WTC11 (cell line): Measurements from ENCODE around the gene HSPB6.

Experiments used
- ATF3 ChIP-seq: sonication (generic); formaldehyde crosslinking; conservative IDR thresholded peaks from 2 replicates; pipeline ENCODE4 v1.8.1; 2022; ENCODE audit warnings: mild to moderate bottlenecking, missing genetic modification reagents
- CBFB ChIP-seq: sonication (generic); formaldehyde crosslinking; IDR thresholded peaks from 2 replicates; pipeline ENCODE4 v1.8.1; 2022; ENCODE audit warnings: mild to moderate bottlenecking, low read depth, missing genetic modification reagents
- JUN ChIP-seq: sonication (generic); formaldehyde crosslinking; IDR thresholded peaks from 2 replicates; pipeline ENCODE4 v1.8.0; 2023; ENCODE audit warnings: mild to moderate bottlenecking, missing genetic modification reagents
- PREB ChIP-seq: sonication (generic); formaldehyde crosslinking; IDR thresholded peaks from 2 replicates; pipeline ENCODE4 v1.8.1; 2022; ENCODE audit warnings: mild to moderate bottlenecking, missing genetic modification reagents, moderate library complexity, borderline replicate concordance
- RELA ChIP-seq: sonication (generic); formaldehyde crosslinking; IDR thresholded peaks from 2 replicates; pipeline ENCODE4 v1.8.1; 2022; ENCODE audit warnings: missing genetic modification reagents, mild to moderate bottlenecking, borderline replicate concordance
- SMAD3 ChIP-seq: sonication (generic); formaldehyde crosslinking; IDR thresholded peaks from 2 replicates; pipeline ENCODE4 v1.8.0; 2022; ENCODE audit warnings: missing genetic modification reagents, mild to moderate bottlenecking, borderline replicate concordance
- ZNF232 ChIP-seq: sonication (generic); formaldehyde crosslinking; IDR thresholded peaks from 2 replicates; pipeline ENCODE4 v1.8.0; 2022; ENCODE audit warnings: mild to moderate bottlenecking, missing genetic modification reagents
- TF ChIP-seq, protein P1 (sequence below): fragments of 200-600 bp; IDR thresholded peaks from 2 replicates; pipeline ENCODE4 v1.8.0; 2022; ENCODE audit warnings: antibody characterized with exemption

DNA sequence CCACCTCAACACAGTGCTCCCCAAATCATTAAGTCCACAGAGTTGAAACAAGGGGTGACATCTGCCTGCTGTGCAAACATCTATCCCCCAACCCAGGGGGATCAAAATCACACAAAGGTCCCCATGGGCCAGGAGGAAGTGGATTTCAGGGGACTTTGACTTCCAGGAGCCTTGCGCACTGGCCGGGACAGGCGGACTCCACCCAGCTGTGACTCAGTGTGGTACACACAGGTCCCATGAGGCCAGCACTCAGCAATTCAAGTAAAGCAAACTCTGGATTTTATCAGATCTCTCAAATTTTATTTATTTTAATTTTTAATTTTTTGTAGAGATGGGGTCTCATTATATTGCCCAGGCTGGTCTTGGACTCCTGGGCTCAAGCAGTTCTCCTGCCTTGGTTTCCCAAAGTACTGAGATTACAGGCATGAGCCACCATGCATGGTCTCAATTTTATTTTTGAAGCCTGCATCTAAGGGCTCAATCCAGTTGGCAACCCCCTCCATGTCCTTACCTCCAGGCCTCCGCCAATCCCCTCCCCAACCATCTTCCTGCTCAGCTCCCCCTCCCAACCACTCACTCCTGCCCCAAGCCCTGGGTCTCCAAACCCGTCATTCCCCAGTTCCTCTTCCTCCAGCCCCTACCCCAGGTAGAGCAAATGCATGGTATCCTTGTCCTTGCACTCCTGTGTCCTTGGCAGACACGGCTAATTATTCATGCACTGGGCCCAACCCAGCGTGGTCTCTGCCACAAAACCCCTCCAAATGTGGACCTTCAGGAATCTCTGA lies 36.7 kb upstream of the HSPB6 start:
- TF ChIP-seq ATF3 (CRISPR knock-in tag): no peak
- no peak for TF ChIP-seq ZNF232
- TF ChIP-seq, protein P1, sequence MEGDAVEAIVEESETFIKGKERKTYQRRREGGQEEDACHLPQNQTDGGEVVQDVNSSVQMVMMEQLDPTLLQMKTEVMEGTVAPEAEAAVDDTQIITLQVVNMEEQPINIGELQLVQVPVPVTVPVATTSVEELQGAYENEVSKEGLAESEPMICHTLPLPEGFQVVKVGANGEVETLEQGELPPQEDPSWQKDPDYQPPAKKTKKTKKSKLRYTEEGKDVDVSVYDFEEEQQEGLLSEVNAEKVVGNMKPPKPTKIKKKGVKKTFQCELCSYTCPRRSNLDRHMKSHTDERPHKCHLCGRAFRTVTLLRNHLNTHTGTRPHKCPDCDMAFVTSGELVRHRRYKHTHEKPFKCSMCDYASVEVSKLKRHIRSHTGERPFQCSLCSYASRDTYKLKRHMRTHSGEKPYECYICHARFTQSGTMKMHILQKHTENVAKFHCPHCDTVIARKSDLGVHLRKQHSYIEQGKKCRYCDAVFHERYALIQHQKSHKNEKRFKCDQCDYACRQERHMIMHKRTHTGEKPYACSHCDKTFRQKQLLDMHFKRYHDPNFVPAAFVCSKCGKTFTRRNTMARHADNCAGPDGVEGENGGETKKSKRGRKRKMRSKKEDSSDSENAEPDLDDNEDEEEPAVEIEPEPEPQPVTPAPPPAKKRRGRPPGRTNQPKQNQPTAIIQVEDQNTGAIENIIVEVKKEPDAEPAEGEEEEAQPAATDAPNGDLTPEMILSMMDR: no peak
- no peak for TF ChIP-seq PREB (CRISPR knock-in tag)
- no peak for TF ChIP-seq RELA
- no peak for TF ChIP-seq CBFB (CRISPR knock-in tag)
- TF ChIP-seq JUN (CRISPR knock-in tag): no peak
- no peak for TF ChIP-seq SMAD3 (CRISPR knock-in tag)
